Fibroblast of gingiva (primary cell): ENCODE measurements around the gene GULP1.

Experiments
- DNase-seq: peaks from one replicate; pipeline ENCODE4 v3.0.0-alpha.2; 2011; ENCODE audit warnings: low read depth

Gene GULP1

GRCh38 chr2:188367164-188367563, 75.5 kb downstream of the GULP1 start:
- DNase-seq, result no peak

GRCh38 chr2:188369365-188369764, 77.7 kb downstream of the GULP1 start:
- peak; percentile 64 for DNase-seq

- peak; percentile 35 for DNase-seq
These were observed 86.8 kb downstream of the GULP1 start for GRCh38 chr2:188378371-188378950.

- no peak for DNase-seq
These were observed 88.1 kb downstream of the GULP1 start for GRCh38 chr2:188379748-188380147.

- DNase-seq, result no peak
These were observed 88.6 kb downstream of the GULP1 start for GRCh38 chr2:188380280-188380679.

- peak; percentile 38 for DNase-seq
These were observed 89.9 kb downstream of the GULP1 start for GRCh38 chr2:188381614-188382013.

- DNase-seq, result no peak
These were observed 90.4 kb downstream of the GULP1 start for GRCh38 chr2:188382107-188382506.

GRCh38 chr2:188383158-188383557, 91.5 kb downstream of the GULP1 start:
- no peak for DNase-seq

GRCh38 chr2:188385857-188386256, 94.2 kb downstream of the GULP1 start:
- no peak for DNase-seq

GRCh38 chr2:188388831-188389230, 97.2 kb downstream of the GULP1 start:
- DNase-seq, result no peak

- DNase-seq, result no peak
These were observed 99.7 kb downstream of the GULP1 start for GRCh38 chr2:188391354-188391753.

- DNase-seq, result no peak
These were observed 103.3 kb downstream of the GULP1 start for GRCh38 chr2:188394931-188395472.

- DNase-seq, result no peak
These were observed 104.4 kb downstream of the GULP1 start for GRCh38 chr2:188395903-188396689.

GRCh38 chr2:188399159-188399558, 107.5 kb downstream of the GULP1 start:
- DNase-seq, result no peak

- no peak for DNase-seq
These were observed 112.0 kb downstream of the GULP1 start for GRCh38 chr2:188403676-188404075.

- DNase-seq, result no peak
These were observed 112.8 kb downstream of the GULP1 start for GRCh38 chr2:188404341-188405004.

GRCh38 chr2:188406414-188406813, 114.7 kb downstream of the GULP1 start:
- no peak for DNase-seq

GRCh38 chr2:188410504-188411235, 119.0 kb downstream of the GULP1 start:
- peak; percentile 22 for DNase-seq

- DNase-seq, result no peak
These were observed 120.5 kb downstream of the GULP1 start for GRCh38 chr2:188412190-188412589.

- DNase-seq, result peak; percentile 88
These were observed 122.7 kb downstream of the GULP1 start for GRCh38 chr2:188414411-188414810.

- peak; percentile 32 for DNase-seq
These were observed 123.4 kb downstream of the GULP1 start for GRCh38 chr2:188414869-188415753.
